ENCODE measurements around the gene JOSD2.

DNA sequence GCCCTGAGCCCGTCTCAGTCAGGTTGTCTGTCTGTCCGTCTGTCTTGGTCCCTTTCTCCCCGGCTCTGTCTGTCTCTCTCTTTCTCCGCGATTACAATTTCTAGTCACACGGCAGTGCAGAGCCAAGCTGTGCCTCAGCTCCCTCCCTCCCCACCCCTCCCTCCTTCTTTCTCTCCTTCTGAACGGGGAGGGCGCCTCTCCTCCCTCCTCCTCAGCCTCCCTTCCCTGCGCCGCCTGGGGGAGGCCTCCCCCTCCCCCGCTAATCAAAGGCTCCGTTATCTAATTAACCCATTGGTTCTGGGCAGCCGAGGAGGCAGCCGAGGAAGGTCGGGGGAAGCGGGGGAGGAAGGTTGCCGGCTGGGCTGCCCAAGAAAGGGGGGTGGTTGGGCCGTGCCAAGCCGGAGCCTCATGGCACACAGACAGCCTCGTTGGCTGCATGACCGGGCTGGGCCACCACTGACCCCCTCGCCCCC, 40.8 kb upstream of the JOSD2 start:
- TF ChIP-seq, protein P1, sequence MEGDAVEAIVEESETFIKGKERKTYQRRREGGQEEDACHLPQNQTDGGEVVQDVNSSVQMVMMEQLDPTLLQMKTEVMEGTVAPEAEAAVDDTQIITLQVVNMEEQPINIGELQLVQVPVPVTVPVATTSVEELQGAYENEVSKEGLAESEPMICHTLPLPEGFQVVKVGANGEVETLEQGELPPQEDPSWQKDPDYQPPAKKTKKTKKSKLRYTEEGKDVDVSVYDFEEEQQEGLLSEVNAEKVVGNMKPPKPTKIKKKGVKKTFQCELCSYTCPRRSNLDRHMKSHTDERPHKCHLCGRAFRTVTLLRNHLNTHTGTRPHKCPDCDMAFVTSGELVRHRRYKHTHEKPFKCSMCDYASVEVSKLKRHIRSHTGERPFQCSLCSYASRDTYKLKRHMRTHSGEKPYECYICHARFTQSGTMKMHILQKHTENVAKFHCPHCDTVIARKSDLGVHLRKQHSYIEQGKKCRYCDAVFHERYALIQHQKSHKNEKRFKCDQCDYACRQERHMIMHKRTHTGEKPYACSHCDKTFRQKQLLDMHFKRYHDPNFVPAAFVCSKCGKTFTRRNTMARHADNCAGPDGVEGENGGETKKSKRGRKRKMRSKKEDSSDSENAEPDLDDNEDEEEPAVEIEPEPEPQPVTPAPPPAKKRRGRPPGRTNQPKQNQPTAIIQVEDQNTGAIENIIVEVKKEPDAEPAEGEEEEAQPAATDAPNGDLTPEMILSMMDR (IDR thresholded peaks at IDR 0.05): no peak
- no peak for TF ChIP-seq POLR2A (IDR thresholded peaks at IDR 0.05)

All from esophagus squamous epithelium (tissue), 4 donors.